Raji (cell line): Measurements from ENCODE around the gene OLR1.

Experiments
- POLR2A ChIP-seq: IDR thresholded peaks from 2 replicates; pipeline ENCODE4 v1.6.1; 2011; ENCODE audit warnings: low read depth, low read length, control low read depth; ENCODE audit not compliant: insufficient read depth

The OLR1 gene

GRCh38 chr12:10196210-10196609 is 24.3 kb upstream of the OLR1 start:
- TF ChIP-seq POLR2A, result no peak

- no peak for TF ChIP-seq POLR2A
These were observed 22.3 kb upstream of the OLR1 start for GRCh38 chr12:10194160-10194670.

GRCh38 chr12:10191865-10192264 is 19.9 kb upstream of the OLR1 start:
- no peak for TF ChIP-seq POLR2A

GRCh38 chr12:10190558-10191388 is 18.8 kb upstream of the OLR1 start:
- no peak for TF ChIP-seq POLR2A

- no peak for TF ChIP-seq POLR2A
These were observed 17.7 kb upstream of the OLR1 start for GRCh38 chr12:10189653-10190052.

- no peak for TF ChIP-seq POLR2A
These were observed 14.4 kb upstream of the OLR1 start for GRCh38 chr12:10186299-10186698.

- TF ChIP-seq POLR2A, result no peak
These were observed 12.4 kb upstream of the OLR1 start for GRCh38 chr12:10184261-10184843.

GRCh38 chr12:10182354-10183049 is 10.6 kb upstream of the OLR1 start:
- no peak for TF ChIP-seq POLR2A

GRCh38 chr12:10179776-10180181 is 7.8 kb upstream of the OLR1 start:
- TF ChIP-seq POLR2A, result no peak

GRCh38 chr12:10178821-10179220 is 6.9 kb upstream of the OLR1 start, which contains the start of gene TMEM52B:
Gene TMEM52B, plus strand, starts transcription at chr12:10179032. Its CDS starts 543 bp downstream, at chr12:10179575.
- TF ChIP-seq POLR2A, result no peak

GRCh38 chr12:10175846-10176636 is 4.1 kb upstream of the OLR1 start:
- no peak for TF ChIP-seq POLR2A

- TF ChIP-seq POLR2A, result no peak
These were observed 3.2 kb upstream of the OLR1 start for GRCh38 chr12:10174986-10175614.

- TF ChIP-seq POLR2A, result no peak
These were observed 1.7 kb downstream of the OLR1 start for GRCh38 chr12:10170216-10170615.

GRCh38 chr12:10169104-10169503 is 2.8 kb downstream of the OLR1 start:
- TF ChIP-seq POLR2A, result no peak
